Measurements from ENCODE around the gene AIRE.

DNA sequence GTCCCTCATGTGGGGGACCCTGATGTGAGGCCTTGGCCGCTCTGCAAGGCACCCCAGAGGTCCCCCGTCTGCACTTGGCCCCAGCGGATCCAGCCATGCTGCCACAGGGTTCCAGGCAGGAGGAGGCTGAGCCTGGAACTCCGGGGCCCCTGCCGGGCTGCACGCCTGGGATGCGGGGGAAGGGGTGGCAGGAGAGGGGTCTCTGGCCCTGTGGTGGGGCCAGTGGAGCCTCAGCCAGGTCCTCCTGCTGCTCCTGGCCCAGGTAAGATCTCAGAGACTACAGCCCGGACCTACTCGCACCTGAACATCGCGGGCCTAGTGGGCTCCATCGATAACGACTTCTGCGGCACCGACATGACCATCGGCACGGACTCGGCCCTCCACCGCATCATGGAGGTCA lies 27.0 kb downstream of the AIRE start:
- TF ChIP-seq, protein P1, sequence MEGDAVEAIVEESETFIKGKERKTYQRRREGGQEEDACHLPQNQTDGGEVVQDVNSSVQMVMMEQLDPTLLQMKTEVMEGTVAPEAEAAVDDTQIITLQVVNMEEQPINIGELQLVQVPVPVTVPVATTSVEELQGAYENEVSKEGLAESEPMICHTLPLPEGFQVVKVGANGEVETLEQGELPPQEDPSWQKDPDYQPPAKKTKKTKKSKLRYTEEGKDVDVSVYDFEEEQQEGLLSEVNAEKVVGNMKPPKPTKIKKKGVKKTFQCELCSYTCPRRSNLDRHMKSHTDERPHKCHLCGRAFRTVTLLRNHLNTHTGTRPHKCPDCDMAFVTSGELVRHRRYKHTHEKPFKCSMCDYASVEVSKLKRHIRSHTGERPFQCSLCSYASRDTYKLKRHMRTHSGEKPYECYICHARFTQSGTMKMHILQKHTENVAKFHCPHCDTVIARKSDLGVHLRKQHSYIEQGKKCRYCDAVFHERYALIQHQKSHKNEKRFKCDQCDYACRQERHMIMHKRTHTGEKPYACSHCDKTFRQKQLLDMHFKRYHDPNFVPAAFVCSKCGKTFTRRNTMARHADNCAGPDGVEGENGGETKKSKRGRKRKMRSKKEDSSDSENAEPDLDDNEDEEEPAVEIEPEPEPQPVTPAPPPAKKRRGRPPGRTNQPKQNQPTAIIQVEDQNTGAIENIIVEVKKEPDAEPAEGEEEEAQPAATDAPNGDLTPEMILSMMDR (IDR thresholded peaks at IDR 0.05): no peak
- TF ChIP-seq POLR2A (IDR thresholded peaks at IDR 0.05): no peak

Data from adrenal gland (tissue), 5 donors.